ENCODE results near the gene WDSUB1.

WDSUB1 gene

DNA sequence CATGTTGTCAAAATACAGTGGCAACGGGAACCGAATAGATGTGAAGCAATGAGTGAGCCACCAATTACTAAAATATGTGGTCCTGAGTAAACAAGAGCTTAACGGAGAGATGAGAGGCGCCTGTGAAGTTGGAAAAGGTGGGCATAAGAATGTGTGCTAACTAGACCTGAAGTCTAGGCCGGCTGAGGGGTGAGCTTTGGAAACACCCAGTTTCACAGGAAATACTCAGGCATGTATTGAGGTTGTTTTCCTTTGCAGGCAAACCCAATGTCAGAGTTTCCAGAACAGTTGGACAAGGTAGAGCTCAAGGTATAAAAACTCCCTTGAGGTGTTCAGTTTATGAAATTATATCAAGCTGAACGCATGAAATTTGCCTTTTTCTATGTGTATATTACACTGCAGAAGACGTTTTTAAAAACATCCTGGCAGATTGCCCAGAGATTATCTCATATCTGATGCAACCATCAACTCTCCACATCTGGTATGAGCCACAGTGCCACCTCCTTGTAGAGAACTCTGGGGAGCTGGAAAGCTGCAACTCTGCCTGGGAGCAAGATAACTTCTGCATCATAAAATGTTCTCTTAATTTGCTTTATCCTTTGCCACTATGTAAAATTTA lies 3.9 kb upstream of the WDSUB1 start:
- no peak for TF ChIP-seq POLR2AphosphoS5 (IDR thresholded peaks at IDR 0.05; ENCODE audit: low read depth, low read length)
- TF ChIP-seq TAF1 (IDR thresholded peaks at IDR 0.05; ENCODE audit: borderline replicate concordance, insufficient read depth, low read length), result no peak
- TF ChIP-seq FOXP2 (optimal IDR thresholded peaks at IDR 0.05; ENCODE audit: borderline replicate concordance, extremely low read depth, extremely low read length, insufficient read depth), result no peak

DNA sequence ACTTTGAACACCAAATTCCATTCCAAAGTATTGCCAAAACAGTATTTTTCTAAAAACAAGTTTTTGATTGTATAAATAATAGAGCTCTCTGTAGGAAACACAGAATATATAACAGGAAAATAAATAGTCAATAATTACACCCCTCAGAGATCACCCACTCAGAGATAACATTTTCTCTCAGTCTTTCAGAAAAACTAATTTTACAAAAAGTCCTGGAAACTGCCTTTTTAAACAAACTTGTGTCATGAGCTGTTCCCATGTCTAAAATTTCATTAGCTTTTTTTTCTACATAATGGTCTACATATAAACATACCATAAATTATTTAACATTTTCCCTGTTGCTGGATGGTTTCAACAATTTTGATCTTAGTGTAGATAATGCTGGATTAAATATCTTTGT lies 1.2 kb upstream of the WDSUB1 start:
- no peak for TF ChIP-seq TAF1 (IDR thresholded peaks at IDR 0.05; ENCODE audit: borderline replicate concordance, insufficient read depth, low read length)
- no peak for TF ChIP-seq POLR2AphosphoS5 (IDR thresholded peaks at IDR 0.05; ENCODE audit: low read depth, low read length)
- no peak for TF ChIP-seq SIN3A (IDR thresholded peaks at IDR 0.05; ENCODE audit: borderline replicate concordance, insufficient read depth, low read length)
- TF ChIP-seq, protein P1, sequence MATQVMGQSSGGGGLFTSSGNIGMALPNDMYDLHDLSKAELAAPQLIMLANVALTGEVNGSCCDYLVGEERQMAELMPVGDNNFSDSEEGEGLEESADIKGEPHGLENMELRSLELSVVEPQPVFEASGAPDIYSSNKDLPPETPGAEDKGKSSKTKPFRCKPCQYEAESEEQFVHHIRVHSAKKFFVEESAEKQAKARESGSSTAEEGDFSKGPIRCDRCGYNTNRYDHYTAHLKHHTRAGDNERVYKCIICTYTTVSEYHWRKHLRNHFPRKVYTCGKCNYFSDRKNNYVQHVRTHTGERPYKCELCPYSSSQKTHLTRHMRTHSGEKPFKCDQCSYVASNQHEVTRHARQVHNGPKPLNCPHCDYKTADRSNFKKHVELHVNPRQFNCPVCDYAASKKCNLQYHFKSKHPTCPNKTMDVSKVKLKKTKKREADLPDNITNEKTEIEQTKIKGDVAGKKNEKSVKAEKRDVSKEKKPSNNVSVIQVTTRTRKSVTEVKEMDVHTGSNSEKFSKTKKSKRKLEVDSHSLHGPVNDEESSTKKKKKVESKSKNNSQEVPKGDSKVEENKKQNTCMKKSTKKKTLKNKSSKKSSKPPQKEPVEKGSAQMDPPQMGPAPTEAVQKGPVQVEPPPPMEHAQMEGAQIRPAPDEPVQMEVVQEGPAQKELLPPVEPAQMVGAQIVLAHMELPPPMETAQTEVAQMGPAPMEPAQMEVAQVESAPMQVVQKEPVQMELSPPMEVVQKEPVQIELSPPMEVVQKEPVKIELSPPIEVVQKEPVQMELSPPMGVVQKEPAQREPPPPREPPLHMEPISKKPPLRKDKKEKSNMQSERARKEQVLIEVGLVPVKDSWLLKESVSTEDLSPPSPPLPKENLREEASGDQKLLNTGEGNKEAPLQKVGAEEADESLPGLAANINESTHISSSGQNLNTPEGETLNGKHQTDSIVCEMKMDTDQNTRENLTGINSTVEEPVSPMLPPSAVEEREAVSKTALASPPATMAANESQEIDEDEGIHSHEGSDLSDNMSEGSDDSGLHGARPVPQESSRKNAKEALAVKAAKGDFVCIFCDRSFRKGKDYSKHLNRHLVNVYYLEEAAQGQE (IDR thresholded peaks at IDR 0.05; ENCODE audit: insufficient read depth in 1 of 2, low read depth in 2 of 2, low read length in 2 of 2), result no peak

DNA sequence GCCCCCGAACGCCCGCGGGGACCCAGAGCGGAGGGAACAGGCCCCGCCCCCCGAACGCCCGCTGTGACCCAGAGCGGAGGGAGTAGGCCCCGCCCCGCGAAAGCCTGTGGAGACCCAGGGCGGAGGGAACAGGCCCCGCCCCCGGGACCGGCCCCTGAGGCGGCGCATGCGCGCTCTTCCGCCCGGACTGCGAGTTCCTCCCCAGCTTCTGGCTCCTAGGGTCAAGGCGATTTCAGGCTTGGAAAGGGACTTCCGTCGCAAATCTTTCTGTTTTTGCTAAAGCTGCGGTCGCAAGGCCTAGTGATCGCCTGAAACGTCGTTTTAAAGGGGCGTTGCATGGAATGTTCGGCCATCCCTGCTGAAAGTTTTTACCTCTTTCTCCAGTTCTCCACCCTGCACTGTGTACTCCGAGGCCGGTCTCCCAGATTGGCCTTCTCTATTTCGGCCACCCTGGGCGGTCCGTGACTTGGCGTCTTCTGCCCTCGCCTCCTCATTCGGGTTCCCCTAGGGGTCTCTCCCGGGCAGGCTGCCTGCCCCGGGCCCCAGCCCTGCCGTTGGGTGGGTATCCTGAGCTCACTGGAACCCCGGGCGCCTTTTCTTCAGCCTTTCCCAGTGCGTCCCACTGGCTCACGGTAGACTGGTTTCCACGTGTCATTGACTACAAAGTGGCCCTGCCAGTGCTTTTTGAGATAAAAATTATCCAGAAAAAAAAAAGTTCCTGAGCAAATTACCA lies 372 bp upstream of the WDSUB1 start:
- TF ChIP-seq SIN3A (IDR thresholded peaks at IDR 0.05; ENCODE audit: borderline replicate concordance, insufficient read depth, low read length), result no peak
- no peak for TF ChIP-seq FOXP2 (optimal IDR thresholded peaks at IDR 0.05; ENCODE audit: borderline replicate concordance, extremely low read depth, extremely low read length, insufficient read depth)
- peak; percentile 96 for TF ChIP-seq POLR2AphosphoS5 (IDR thresholded peaks at IDR 0.05; ENCODE audit: low read depth, low read length)
- TF ChIP-seq, protein P1 (IDR thresholded peaks at IDR 0.05; ENCODE audit: insufficient read depth in 1 of 2, low read depth in 2 of 2, low read length in 2 of 2), result peak in 1 of 2 experiments; percentile 49; a peak in 1 of 4 replicates
- TF ChIP-seq TAF1 (IDR thresholded peaks at IDR 0.05; ENCODE audit: borderline replicate concordance, insufficient read depth, low read length), result peak; percentile 80; the same call in 1 of the 2 replicates

DNA sequence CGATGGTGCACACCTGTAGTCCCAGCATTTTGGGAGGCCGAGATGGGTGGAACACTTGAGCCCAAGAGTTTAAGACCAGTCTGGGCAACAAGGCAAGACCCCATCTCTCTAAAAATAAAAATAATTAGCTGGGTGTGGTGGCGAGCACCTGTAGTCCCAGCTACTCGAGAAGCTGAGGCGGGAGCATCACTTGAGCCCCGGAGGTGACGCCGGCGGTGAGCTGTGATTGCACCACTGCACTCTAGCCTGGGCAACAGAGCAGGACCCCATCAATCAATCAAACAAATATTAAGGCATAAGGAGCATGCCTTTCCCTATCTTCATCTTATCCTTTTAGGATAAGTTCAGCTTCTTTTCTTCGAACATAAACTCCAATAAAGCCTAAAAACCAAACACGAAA lies 1.1 kb downstream of the WDSUB1 start:
- TF ChIP-seq FOXP2 (optimal IDR thresholded peaks at IDR 0.05; ENCODE audit: borderline replicate concordance, extremely low read depth, extremely low read length, insufficient read depth) (no peak), POLR2AphosphoS5 (IDR thresholded peaks at IDR 0.05; ENCODE audit: low read depth, low read length) (no peak), SIN3A (IDR thresholded peaks at IDR 0.05; ENCODE audit: borderline replicate concordance, insufficient read depth, low read length) (no peak)
- TF ChIP-seq, protein P1 (IDR thresholded peaks at IDR 0.05; ENCODE audit: insufficient read depth in 1 of 2, low read depth in 2 of 2, low read length in 2 of 2), result no peak

DNA sequence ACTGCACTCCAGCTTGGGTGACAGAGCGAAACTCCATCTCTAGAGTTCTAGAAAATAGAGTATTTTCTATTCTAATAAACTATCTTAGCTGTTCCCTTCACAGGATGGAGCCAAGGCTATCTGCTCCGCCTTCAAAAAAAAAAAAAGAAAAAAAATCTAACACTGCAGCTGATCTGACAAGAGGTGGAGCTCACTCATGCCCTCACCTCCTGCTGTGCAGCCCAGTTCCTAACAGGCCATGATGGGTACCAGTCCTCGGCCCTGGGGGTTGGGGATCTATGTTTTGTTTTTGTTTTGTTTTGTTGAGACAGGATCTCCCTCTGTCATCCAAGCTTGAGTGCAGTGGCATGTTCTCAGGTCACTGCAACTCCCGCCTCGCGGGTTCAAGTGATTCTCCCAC lies 3.0 kb downstream of the WDSUB1 start:
- TF ChIP-seq POLR2AphosphoS5 (IDR thresholded peaks at IDR 0.05; ENCODE audit: low read depth, low read length) (no peak), FOXP2 (optimal IDR thresholded peaks at IDR 0.05; ENCODE audit: borderline replicate concordance, extremely low read depth, extremely low read length, insufficient read depth) (no peak), SIN3A (IDR thresholded peaks at IDR 0.05; ENCODE audit: borderline replicate concordance, insufficient read depth, low read length) (no peak), TAF1 (IDR thresholded peaks at IDR 0.05; ENCODE audit: borderline replicate concordance, insufficient read depth, low read length) (no peak)
- TF ChIP-seq, protein P1 (IDR thresholded peaks at IDR 0.05; ENCODE audit: insufficient read depth in 1 of 2, low read depth in 2 of 2, low read length in 2 of 2), result no peak
